Right renal pelvis (tissue), 4 donors: ENCODE data around the gene ABLIM2. TPM values are rescaled to one million over a fixed set of nuclear protein-coding genes. Genes with fewer than 3 reads are reported as not detected.

ENCODE experiments used
- DNase-seq, 4 donors: peaks; one replicate each; pipeline ENCODE4 v3.0.0-alpha.2; 2013; ENCODE audit warnings: low read depth in 4 of 4, low spot score in 3 of 4, missing footprints in 1 of 4
- polyA plus RNA-seq, 4 donors: library from polyadenylated mRNA; unstranded; fragments of 120-200 nt; gene quantifications; one replicate each; pipeline ENCODE4 v1.2.1, GENCODE V29; 2013; ENCODE audit not compliant: insufficient read length in 4 of 4

Gene ABLIM2
- polyA plus RNA-seq, 4 donors = 6.4 to 7.6 (median 7.5) TPM

- DNase-seq = no peak
These were observed 2.0 kb upstream of the ABLIM2 start for GRCh38 chr4:8160572-8160971.

- no peak for DNase-seq
These were observed 1.6 kb upstream of the ABLIM2 start for GRCh38 chr4:8160233-8160560.

- no peak for DNase-seq
These were observed 1.1 kb upstream of the ABLIM2 start for GRCh38 chr4:8159537-8160232.

GRCh38 chr4:8157944-8158709 is 486 bp downstream of the ABLIM2 start:
- DNase-seq = no peak

GRCh38 chr4:8157496-8157895 is 1.1 kb downstream of the ABLIM2 start:
- DNase-seq = no peak

GRCh38 chr4:8156617-8157016 is 2.0 kb downstream of the ABLIM2 start:
- no peak for DNase-seq

- no peak for DNase-seq
These were observed 2.8 kb downstream of the ABLIM2 start for GRCh38 chr4:8155660-8156421.

- DNase-seq = no peak
These were observed 3.6 kb downstream of the ABLIM2 start for GRCh38 chr4:8155048-8155447.

- no peak for DNase-seq
These were observed 5.2 kb downstream of the ABLIM2 start for GRCh38 chr4:8153441-8153840.

- DNase-seq = no peak
These were observed 5.8 kb downstream of the ABLIM2 start for GRCh38 chr4:8152865-8153257.

GRCh38 chr4:8152090-8152864 is 6.3 kb downstream of the ABLIM2 start:
- no peak for DNase-seq

GRCh38 chr4:8151165-8151650 is 7.4 kb downstream of the ABLIM2 start:
- DNase-seq = no peak

- DNase-seq = no peak
These were observed 8.2 kb downstream of the ABLIM2 start for GRCh38 chr4:8150152-8151090.

- DNase-seq = no peak
These were observed 8.9 kb downstream of the ABLIM2 start for GRCh38 chr4:8149664-8150063.

- no peak for DNase-seq
These were observed 9.7 kb downstream of the ABLIM2 start for GRCh38 chr4:8148785-8149435.

- DNase-seq = no peak
These were observed 10.5 kb downstream of the ABLIM2 start for GRCh38 chr4:8148159-8148558.

- no peak for DNase-seq
These were observed 11.2 kb downstream of the ABLIM2 start for GRCh38 chr4:8147231-8147970.

- DNase-seq = no peak
These were observed 12.5 kb downstream of the ABLIM2 start for GRCh38 chr4:8146157-8146556.
